ENCODE results near the gene CACNB3. TPM values are rescaled to one million over a fixed set of nuclear protein-coding genes. Genes with fewer than 3 reads are reported as not detected.

The CACNB3 gene
- total RNA-seq, 1 donor: 27.7 TPM

GRCh38 chr12:48781750-48782456, 36.4 kb upstream of the CACNB3 start:
- H3K4me3 ChIP-seq (ENCODE audit: low read depth, low read length): no peak overlapping the region
- TF ChIP-seq CTCF (IDR thresholded peaks at IDR 0.05; ENCODE audit: insufficient read depth, low read length): no peak
- no peak for DNase-seq (ENCODE audit: low read depth)

GRCh38 chr12:48782457-48783395, 35.6 kb upstream of the CACNB3 start:
- no peak for DNase-seq (ENCODE audit: low read depth)

GRCh38 chr12:48783432-48783831, 34.9 kb upstream of the CACNB3 start:
- H3K4me3 ChIP-seq (ENCODE audit: low read depth, low read length): no peak overlapping the region
- DNase-seq (ENCODE audit: low read depth): no peak
- no peak for TF ChIP-seq CTCF (IDR thresholded peaks at IDR 0.05; ENCODE audit: insufficient read depth, low read length)

More at GRCh38 chr12:48782457-48783395, 35.6 kb upstream of the CACNB3 start:
- no peak for TF ChIP-seq CTCF (IDR thresholded peaks at IDR 0.05; ENCODE audit: insufficient read depth, low read length)
- no peak overlapping the region for H3K4me3 ChIP-seq (ENCODE audit: low read depth, low read length)

- peak overlapping the region; percentile 83 for H3K4me3 ChIP-seq (ENCODE audit: low read depth, low read length)
- DNase-seq (ENCODE audit: low read depth): peak; percentile 63
- TF ChIP-seq CTCF (IDR thresholded peaks at IDR 0.05; ENCODE audit: insufficient read depth, low read length): no peak
These were observed 31.4 kb upstream of the CACNB3 start for GRCh38 chr12:48786591-48787544.

- peak overlapping the region; percentile 83 for H3K4me3 ChIP-seq (ENCODE audit: low read depth, low read length)
- DNase-seq (ENCODE audit: low read depth): no peak
- TF ChIP-seq CTCF (IDR thresholded peaks at IDR 0.05; ENCODE audit: insufficient read depth, low read length): no peak
These were observed 30.3 kb upstream of the CACNB3 start for GRCh38 chr12:48787791-48788523.

GRCh38 chr12:48788524-48788853, 29.8 kb upstream of the CACNB3 start:
- no peak for DNase-seq (ENCODE audit: low read depth)
- TF ChIP-seq CTCF (IDR thresholded peaks at IDR 0.05; ENCODE audit: insufficient read depth, low read length): no peak
- peak overlapping the region; percentile 83 for H3K4me3 ChIP-seq (ENCODE audit: low read depth, low read length)
